UCSD-AML1 (cell line): ENCODE data around the gene VMAC.
"Not testable (repeated sequence)": the region's sequence is repeated elsewhere in the genome, so short reads cannot be mapped to it uniquely, and the experiment has no call there.

Experiments
- DNase-seq: peaks from one replicate; lab custom pipeline; 2025; ENCODE audit not compliant: unreplicated experiment; lab: John Stamatoyannopoulos, UW

VMAC gene, protein sequence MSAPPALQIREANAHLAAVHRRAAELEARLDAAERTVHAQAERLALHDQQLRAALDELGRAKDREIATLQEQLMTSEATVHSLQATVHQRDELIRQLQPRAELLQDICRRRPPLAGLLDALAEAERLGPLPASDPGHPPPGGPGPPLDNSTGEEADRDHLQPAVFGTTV

DNA sequence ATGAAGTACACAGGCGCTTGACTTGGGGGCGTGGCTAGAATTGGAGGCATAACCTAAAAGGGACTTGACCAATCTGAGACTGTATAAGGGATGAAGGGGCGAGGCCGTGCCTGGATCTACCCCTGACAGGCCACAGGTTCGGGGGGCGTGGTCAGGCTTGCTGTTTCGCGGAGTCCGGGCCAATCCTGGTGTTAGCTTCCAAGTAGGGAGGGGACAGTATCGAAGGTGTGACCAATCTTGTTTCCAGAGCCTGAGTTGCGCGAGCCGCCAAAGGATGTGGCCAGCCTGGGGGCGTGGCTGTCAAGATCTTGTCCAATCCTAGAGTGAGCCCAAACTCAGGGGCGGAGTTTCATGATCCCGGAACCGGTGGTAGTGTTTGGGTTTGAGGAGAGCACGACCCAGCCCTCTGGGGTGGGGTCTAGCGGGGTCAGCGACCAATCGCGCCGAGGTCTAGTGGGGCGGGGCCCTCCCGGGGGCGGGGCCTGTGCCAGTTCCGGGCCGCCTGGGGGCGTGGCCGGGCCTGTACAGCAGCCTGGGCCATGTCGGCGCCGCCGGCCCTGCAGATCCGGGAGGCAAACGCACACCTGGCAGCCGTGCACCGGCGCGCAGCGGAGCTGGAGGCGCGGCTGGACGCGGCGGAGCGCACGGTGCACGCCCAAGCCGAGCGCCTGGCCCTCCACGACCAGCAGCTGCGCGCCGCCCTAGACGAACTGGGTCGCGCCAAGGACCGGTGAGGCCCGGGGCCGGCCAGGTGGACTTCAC lies at the start of gene VMAC:
TSS of gene VMAC (plus strand) at position 521 of the 762 bp plus-strand sequence. CDS start at position 540, 19 bp downstream.
- DNase-seq: peak; percentile 100

DNA sequence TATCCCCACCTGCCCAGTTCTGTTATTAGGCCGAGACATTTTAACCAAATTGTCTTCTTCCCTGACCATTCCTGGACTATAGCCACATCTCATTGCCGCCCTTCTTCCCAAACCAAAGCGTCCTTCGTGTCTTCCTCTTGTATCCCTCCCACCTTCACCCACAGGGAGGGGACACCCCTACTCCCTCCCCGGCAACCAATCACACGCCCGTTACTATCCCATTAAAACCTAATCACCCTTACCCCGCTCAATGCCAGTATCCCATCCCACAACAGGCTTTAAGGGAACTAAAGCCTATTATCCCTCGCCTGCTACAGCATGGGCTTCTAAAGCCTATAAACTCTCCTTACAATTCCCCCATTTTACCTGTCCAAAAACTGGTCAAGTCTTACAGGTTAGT lies 49.5 kb upstream of the VMAC start:
- DNase-seq: not testable (repeated sequence)

DNA sequence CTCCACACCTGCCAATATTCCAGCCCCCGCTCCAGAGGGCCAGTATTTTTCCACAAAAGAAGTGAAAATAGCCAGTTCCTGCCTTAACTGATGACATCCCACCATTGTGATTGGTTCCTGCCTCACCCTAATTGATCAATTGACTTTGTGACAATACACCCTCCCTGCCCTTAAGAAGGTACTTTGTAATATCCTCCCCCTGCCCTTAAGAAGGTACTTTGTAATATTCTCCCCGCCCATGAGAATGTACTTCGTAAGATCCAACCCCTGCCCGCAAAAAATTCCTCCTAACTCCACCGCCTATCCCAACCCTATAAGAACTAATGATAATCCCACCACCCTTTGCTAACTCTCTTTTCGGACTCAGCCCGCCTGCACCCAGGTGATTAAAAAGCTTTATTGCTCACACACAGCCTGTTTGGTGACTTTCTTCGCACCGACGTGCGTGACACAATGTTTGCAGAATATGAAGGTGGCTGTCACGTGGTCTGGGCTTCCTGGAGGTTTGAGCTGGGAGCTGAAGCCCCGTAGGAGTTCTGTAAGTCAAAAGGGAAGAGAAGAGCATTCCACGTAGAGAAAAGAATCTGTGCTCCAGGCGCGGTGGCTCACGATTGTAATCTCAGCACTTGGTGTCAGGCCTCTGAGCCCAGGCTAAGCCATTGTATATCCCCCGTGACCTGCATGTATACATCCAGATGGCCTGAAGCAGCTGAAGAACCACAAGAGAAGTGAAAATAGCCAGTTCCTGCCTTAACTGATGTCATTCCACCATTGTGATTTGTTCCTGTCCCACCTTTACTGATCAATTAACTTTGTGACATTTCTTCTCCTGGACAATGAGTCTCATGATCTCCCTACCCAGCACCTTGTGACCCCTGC lies 47.2 kb upstream of the VMAC start:
- no peak for DNase-seq

DNA sequence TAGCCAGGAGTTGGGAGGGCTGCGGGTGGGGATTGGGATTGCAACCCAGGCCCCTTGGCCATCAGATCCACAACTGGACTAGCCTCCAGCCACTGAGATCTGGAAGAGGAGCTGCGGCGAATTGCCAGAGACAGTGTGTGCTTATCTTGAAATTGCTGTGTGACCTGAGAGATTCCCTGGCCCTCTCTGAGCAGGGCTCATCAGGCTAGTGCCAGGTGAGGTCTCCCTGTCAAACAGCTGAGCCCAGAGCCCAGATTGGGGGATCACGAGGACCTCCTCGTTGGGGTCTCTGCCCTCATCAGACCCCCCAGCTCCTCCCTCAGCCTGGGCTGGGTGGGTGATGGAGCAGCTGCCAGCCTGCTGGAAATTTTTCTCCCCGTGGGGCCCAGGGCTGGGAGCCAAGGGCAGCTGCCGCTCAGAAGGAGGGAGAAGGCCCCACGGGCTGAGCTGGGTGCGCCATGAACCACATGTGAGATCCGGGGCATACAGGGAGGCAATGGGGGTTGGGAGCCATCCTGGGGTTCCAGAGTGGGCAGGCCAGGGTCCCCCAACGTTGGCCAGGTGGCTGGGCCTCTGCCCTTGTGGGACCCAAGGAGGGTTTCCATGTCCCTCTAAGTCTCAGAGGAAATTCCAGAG lies 41.5 kb upstream of the VMAC start:
- no peak for DNase-seq

DNA sequence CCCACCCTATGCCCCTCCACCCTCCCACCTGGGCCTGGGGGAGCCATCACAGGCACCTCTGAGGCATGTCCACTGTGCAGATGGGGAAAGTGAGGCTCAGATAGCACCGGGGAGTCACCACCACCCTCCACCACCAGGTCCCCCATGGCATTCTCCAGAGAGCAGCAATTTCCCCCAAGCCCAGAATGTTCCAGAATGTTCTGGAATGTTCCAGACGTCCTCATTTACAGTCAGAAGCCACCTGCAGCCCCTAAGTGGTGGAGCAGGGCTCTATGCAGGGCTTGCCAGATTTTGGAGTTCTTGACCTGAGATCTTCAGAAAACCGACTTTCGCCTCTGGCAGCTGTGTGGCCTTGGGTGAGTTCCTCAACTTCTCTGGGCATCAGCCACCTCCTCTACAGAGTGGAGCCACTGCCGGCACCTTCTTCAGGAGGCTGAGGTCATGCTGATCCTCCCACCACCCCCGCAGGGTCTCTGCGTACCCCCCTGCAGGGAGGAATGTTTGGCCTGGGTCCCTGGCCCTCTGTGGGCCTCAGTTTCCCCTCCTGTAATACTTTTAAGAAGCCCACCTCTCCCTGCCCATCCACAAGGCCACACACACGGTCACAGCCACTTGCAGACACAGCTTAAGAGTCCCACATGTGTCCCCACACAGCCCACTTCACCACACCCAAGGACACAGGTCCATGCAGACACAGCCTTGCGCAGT lies 40.5 kb upstream of the VMAC start:
- no peak for DNase-seq

DNA sequence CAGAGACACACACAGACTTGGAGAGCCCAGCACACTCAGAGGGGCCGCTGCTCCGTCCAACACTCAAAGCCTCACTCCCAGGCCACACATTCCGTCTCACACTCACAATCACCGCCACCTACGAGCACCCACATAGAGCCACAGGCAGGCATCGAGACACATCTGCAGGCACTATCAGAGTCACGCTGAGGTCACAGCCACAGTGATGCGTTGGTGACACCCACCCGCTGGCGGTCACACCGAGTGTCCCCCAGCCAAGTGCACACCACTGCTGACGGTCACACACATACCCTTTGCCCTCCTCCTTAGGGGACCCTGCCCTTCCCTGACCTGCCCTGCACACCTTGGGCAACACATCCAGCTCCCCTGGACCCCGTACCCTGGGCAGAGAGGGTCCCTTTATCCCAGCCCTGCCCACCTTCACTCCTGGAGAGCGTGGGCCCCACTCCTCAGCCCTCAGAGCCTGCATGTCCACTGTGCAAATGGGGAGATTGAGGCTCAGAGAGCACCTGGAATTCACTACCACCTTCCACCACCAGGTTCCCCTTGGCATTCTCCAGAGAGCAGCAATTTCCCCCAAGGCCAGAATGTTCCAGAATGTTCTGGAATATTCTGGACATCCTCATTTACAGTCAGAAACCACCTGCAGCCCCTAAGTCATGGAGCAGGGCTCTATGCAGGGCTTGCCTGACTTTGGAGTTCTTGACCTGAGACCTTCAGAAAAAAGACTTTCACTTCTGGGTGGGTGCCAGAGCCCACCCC lies 39.8 kb upstream of the VMAC start:
- DNase-seq: no peak

DNA sequence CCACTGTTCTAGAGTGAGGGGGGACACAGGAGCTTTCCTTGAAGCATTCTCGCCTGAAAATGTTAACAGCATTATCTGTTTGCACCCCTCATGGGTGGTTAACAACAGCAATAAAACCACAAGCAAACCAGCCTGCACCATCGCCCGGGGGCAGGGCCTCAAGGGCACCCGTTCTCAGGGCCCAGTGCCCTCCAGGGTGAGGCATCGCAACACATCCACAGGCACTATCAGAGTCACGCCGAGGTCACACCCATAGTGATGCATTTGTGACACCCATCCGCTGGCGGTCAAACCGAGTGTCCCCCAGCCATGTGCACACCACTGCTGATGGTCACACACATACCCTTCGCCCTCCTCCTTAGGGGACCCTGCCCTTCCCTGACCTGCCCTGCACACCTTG lies 38.9 kb upstream of the VMAC start:
- no peak for DNase-seq

DNA sequence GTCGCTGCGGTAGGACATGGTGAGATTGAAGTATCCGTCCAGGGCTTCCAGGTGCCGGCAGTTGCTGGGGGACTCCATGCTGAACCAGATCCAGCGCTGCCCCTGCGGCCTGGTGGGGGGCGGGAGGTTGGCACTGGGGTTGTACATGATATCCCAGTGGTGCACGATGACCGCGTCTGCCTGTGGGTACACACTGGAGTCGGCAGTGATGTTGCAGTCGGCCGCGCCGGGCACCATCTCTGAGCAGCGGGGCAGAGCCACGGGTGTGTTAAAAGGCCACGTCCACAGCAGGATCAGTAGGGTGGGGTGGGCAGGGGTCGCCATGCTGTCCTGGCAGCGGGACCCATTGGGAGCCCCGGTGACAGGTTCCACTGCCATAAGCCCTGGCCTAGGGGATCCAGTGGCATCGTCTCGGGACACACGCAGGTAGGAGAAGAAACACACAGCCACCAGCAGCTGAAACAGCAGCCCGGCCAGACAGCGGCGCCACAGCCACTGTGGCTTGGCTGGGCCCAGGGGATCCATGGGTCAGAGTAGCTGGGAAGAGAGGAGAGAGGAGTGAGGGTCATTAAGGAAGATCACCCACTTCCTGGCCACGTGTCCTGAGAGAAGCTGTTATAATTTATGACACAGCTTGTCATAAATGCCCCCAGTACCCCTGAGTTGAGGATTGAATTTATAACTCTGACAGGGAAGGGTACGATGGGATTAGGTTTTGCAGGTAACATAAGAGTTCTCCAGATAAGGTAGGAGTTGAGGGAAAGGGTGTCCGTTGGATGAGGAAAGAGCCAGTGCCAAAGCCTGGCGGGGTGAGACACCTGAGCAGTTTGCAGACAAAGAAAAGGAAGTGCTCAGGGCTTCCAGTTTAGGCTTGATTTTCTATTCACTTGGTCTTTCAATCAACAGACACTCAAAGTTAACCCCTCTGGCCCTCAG lies 37.2 kb upstream of the VMAC start:
- DNase-seq: no peak

DNA sequence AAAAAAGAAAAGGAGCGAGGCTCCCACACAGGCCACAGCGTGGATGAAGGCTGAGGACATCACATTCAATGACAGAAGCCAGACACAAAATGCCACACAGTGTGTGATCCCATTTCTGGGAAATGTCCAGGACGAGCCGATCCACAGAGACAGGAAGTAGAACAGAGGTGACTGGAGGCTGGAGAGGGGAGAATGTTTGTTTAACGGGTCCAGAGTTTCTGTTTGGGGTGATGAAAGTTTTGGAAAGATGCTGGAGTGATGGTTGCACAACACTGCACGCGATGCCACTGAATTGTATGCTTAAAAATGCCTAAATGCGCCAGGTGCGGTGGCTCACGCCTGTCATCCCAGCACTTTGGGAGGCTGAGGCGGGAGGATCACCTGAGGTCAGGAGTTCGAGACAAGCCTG lies 33.7 kb upstream of the VMAC start:
- DNase-seq: no peak

DNA sequence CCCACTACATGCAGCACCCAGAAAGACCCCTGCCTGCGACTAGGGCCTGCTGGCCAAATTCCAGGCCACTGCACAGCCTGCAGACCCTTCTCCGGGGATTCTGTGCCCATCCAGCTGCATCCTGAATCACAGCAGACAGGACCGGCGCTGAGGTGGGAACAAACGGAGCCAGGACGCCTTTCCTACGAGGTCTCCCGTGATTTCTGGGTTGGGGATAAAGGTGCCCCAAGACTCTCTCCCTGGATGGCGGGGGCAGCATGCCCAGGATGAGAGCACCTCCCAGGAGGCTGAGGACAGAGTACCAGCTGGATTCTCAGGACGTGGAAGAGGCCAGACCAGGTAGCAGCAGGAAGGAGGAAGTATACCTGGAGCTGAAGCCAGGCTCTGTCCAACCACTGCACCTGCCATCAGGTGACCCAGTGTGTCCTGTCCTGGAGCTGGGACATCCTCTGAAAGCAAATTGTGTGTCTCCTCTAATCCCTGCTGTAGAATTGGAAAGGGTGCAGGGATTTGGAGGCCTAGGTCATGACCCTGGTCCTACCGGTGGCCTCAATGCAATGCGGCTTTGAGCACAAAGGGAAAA lies 31.0 kb upstream of the VMAC start:
- no peak for DNase-seq

DNA sequence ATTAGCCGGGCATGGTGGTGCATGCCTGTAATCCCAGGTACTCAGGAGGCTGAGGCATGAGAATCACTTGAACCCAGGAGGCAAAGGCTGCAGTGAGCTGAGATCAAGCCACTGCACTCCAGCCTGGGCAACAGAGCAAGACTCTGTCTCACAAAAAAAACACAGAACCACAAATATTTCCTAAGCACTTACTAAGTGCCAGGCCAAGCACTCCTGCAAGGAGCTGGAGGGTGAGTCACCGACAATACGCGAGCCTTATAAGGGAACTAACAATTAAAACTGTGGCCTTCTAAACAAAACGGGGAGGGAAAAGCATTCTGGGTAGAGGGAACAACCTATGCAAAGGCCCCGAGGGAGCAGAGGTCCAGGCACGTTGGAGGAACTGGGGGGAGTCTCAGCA lies 30.2 kb upstream of the VMAC start:
- DNase-seq: not testable (repeated sequence)

DNA sequence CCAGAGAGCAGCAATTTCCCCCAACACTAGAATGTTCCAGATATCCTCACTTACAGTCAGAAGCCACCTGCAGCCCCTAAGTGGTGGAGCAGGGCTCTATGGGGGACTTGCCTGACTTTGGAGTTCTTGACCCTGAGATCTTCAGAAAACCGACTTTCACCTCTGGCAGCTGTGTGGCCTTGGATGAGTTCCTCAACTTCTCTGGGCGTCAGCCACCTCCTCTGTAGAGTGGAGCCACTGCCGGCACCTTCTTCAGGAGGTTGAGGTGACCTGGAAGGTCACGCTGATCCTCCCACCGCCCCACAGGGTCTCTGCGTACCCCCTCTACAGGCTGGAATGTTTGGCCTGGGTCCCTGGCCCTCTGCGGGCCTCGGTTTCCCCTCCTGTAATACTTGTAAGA lies 27.2 kb upstream of the VMAC start:
- DNase-seq: no peak

DNA sequence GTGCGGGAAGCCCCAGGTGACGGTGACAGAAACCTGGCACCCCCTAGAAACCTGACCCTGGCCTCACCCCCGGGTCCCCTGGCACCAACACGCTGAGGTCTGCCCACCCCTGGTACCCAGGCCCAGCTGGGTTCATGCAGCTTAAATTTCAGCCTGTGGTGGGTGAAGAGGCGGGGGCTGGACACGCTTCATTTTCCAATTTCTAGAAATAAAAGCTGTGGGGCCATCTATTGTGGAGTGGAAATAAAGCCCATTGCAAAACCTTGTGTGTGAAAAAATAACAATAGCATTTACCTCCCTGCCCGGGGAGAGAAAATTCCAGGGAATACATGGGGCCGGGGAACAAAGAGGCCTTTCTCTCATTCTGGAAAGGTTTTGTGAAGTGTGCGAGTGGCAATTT lies 26.8 kb upstream of the VMAC start:
- no peak for DNase-seq

DNA sequence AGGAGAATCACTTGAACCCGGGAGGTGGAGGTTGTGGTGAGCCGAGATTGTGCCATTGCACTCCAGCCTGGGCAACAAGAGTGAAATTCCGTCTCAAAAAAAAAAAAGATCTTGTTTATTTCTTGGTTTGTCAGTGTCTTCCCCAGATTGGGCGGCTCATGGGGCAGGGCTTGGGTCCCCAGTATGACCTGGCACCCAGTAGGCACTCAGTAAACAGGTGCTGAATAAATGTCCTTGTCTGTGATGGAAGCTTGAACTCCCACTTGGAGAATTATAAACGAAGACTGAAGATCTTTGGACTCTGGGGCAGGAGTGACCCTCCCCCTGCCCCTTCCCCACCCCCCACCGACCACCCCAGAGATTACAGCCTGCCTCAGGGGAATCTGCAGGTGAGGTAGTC lies 24.5 kb upstream of the VMAC start:
- no peak for DNase-seq

DNA sequence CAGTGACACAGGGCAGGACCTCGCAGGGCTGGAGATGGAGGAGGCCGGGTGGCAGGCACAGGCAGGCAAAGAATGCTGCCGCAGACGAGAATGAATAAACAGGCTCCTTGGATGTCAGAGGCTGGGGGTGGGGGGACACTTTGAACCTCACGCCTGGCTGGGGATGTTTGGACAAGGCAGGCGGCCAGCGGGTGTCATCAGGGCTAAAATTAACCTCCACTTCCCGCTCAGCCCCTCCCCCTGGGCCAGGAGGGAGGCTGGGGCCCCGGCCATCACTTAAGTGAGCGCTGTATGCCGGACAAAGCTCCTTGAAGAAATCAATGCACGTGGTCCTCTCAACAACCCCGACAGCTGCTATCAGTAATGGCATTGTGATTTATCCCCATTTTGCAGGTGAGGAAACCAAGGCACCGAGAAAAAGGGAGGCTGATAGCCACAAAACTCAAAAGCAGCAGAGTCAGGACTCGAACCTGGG lies 24.0 kb upstream of the VMAC start:
- DNase-seq: no peak

DNA sequence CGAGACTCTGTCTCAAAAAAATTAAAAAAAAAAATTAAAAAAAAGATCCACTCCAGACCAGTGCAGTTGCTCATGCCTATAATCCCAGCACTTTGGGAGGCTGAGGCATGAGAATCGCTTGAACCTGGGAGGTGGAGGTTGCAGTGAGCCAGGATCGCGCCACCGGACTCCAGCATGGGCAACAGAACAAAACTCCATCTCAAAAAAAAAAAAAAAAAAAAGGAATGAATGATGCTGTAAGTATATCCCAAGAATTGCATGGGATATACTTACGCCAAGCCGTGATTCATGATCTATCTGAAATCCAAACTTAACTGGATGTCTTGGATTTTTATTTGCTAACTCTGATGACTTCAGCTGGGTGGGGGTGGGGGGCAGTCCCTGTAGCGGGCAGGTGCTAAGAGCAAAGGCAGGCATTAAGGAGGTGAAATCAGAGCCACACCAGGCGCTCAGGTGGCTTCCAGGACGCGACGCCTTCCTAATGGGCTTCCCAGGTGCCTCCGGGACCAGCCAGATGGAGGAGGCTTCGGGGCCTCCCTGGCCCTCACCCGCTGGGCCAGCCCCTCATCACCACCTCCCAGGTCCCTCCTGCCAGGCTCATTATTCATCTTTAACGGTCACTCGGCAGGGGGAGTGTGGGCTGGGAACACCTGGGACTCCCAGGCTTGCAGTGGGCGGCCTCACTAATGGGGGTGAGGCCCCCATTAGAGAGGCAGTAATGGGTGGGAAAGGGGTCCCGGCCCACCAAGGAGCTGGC lies 23.0 kb upstream of the VMAC start:
- no peak for DNase-seq

DNA sequence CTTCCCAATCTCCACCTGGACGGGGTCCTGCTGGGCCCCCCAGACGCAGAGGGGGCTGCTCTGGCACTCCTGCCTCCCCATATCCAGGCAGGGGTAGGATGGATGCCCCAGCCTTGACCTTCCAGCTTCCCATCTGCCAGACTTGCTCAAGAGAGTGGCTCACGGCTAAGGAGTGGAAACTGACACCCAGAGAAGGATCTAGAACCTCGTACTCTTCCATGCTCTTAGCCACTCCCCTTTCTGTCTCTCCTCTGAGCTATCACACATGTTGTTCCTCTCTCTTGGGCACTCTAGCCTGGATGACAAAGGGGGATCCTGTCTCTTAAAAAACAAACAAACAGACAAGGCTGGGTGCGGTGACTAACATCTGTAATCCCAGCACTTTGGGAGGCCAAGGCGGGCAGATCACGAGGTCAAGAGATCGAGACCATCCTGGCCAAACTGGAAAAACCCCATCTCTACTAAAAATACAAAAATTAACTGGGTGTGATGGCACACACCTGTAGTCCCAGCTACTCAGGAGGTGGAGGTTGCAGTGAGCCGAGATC lies 22.2 kb upstream of the VMAC start:
- DNase-seq: no peak
